Measurements from ENCODE around the gene MICAL2. TPM values are rescaled to one million over a fixed set of nuclear protein-coding genes. Genes with fewer than 3 reads are reported as not detected.

MICAL2 gene
- total RNA-seq, 2 donors from 2014 or later, result 60.8 to 124 TPM

DNA sequence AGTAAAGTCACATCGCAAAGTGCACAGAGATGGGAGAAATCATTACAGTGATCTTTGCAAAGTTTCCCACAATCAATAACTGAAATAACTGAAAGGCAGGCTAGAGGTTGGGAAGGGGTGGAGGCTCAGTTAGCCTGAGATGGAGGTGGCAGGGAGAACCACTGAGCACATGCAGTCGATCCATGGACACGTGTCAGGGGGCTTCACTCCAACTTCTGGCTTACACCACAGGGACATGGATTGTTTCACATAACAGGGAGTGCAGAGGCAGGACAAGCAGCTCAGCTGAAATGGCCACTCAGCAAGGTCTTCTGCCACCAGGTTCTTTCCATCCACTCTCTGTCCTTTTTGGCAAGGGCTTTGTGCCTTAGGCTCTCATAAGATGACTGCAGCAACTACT lies 35.1 kb upstream of the MICAL2 start:
- no peak overlapping the region for H3K27ac Mint-ChIP-seq
- DNase-seq (ENCODE audit: low spot score in 2 of 2) (no peak), ATAC-seq (no peak)
- peaks cover 0 to 5% of the 10 kb centered on the region in 2 donors for H3K9me3 Mint-ChIP-seq
- H3K36me3 Mint-ChIP-seq, result no peaks in the 10 kb centered on the region

DNA sequence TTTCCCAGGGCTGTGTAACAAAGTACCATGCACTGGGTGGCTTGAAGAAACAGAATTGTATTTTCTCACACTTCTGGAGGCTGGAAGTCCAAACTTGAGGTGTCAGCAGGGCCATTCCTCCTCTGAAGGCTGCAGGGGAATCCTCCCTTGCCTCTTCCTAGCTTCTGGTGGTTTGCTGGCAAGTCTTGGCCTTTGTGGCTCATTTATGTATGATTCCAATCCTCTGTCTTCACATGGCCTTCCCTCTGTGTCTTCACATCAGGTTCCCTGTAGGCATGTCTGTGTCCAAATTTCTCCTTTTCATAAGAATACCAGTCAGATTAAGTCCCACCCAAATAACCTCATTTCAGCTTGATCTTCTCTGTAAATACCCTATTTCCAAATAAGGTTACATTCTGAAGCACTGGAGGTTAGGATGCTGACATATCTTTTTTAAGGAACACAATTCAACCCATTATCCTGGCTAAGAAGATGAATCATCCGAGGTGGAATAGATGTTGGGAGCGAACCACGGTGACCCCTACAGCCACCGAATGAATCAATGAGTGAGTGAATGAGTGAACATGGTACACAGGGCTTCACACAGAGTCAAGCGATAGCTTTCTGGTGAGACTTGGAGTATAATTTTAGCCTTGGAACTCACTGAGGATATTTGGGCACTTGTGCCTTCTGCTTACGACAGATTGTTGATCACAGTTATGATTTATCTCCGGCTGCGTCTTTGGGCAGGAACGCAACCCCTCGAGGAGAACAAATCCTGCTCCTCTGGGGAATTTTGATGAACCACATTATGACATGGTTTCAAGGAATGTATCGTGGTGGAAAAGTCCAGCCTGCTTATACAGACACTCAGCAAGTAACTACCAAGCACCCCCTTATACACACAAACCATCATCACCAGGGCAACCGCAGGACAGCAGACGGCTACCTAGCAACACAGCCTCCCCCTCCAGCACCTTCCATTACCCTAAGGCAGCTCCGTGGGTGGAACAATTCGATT lies 34.3 kb upstream of the MICAL2 start:
- Mint-ChIP-seq H3K36me3 (no peaks in the 10 kb centered on the region), H3K27ac (no peak overlapping the region), H3K9me3 (peaks cover 0 to 5% of the 10 kb centered on the region in 2 donors)
- ATAC-seq (no peak), DNase-seq (ENCODE audit: low spot score in 2 of 2) (no peak)

DNA sequence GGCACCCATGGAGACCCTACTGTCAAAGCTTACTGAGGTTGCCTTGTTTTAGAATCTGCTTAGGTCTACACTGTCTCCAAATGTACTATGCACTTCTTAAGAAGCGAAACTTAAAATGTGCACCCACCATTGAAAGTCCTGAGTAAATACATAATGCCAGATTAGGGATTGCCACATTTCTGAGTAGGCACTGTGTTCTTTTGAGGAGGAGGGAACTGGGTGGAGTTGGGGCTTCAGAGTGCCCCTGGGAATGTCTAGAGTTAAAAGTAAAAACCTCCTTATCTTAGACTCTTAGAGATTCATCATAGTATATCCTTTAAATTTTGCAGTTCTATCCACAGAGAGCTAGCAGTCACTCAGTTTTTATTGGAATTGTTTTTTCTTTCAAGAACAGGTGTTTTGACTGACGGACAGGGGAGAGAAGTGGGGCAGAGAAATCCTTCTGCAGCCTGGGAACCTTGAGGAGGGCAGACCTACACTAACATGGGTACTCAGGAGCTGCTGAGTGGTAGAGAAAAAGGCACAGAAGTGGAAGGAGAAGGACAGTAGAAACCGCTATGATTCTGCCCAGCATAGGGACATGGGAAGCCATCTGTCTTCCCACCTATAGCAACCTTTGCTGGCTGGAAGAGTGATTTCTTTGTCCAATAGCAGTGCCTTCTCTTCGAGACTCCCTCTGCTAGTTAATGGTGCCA lies 33.4 kb upstream of the MICAL2 start:
- no peak overlapping the region for H3K27ac Mint-ChIP-seq
- no peaks in the 10 kb centered on the region for H3K36me3 Mint-ChIP-seq
- DNase-seq (ENCODE audit: low spot score in 2 of 2) (no peak), ATAC-seq (no peak)
- peaks cover 0 to 5% of the 10 kb centered on the region in 2 donors for H3K9me3 Mint-ChIP-seq

DNA sequence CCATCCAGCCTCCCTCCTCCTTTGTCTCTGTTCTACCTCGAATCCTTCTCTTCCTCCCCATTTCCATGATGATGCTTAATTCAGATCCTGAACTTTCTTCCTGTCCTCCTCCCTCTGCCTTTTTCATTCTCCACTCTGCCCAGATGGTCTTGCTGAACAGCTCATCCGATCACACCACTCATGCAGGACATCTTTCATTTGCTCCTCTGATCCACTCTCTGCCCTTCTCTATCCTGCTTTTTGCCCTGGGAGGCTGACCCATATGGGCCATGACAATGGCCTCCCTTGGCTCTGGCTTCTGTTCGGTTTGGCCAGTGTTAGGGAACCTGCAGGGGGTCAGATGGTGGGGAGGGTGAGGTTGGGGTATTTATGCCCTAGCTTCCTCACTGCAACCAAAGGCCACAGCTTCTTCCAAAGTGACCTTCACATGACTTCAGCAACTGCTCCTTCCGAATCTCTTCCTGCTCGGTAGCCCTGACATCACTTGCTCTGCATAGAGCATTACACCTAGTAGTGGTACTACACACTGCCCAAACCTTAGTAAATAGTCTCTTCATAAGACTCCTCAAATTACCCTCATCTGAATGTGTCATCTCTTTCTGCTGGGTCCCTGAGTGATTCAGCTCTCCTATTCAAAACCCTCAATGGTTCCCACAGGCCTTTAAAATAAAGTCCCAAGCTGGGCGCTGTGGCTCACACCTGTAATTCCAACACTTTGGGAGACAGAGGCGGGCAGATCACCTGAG lies 32.7 kb upstream of the MICAL2 start:
- Mint-ChIP-seq H3K27ac (no peak overlapping the region), H3K9me3 (peaks cover 0 to 5% of the 10 kb centered on the region in 2 donors), H3K36me3 (no peaks in the 10 kb centered on the region)
- DNase-seq (ENCODE audit: low spot score in 2 of 2) (no peak), ATAC-seq (no peak)

DNA sequence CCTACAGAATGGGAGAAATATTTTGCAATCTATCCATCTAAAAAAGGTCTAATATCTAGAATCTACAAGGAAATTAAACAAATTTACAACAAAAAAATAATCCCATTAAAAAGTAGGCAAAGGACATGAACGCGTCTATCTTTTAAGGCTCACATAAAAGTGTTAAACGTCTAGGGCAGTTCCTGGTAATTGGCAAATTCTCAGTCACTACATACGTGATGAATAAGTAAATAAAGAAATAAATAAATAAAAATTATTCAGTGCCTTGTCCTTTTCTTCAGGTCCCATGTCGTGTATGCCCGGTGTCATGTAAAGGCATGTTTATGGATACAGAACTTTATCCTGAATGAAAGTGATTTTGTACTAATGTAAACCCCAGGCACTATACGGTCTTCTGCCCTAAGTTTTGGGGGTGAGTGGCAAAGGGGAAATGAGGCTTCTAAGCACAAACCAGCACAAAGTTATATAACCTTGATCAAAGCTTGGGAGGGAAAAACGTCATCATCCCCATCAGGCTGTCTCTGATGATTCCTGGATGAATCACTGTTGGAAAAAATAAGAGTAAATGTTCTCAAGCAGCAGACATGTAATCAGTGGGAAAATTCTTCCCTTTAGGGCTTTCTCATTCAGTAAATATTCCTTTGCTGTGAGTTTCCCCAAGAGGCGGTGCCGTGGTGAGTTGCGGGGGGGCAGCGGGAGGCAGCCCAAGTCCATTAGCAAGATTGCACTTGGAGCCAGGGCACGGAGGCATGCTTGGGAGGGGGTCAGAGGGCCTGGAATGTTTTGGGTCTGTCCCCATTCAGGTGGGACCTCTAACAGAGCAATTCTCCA lies 30.4 kb upstream of the MICAL2 start:
- no peak for DNase-seq (ENCODE audit: low spot score in 2 of 2)
- Mint-ChIP-seq H3K9me3 (peaks cover 0 to 6% of the 10 kb centered on the region in 2 donors), H3K36me3 (peaks cover 0 to 6% of the 10 kb centered on the region in 2 donors)

DNA sequence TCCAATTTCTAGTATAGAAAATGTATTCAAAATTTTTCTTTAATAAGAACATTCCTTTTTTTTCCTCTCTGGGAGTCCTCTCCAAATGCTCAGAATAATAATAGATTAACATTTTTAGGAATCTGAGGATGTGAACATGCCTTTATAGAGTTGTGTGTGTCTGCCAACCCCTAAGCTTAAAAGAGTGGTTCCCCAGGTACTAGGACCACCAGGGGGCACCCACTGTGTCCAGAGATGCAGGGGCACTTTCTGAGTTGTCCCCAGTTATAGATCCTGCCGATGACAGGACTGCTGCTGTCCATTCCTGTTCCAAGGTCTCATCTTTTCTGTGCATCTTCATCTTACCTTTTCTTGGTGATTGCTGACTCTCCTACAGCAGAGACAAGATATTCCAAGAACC lies 27.0 kb upstream of the MICAL2 start:
- Mint-ChIP-seq H3K27ac (no peak overlapping the region), H3K9me3 (peaks cover 0 to 3% of the 10 kb centered on the region in 2 donors), H3K36me3 (peaks cover 0 to 6% of the 10 kb centered on the region in 2 donors)
- no peak for DNase-seq (ENCODE audit: low spot score in 2 of 2)
- ATAC-seq, result no peak

More for the DNA sequence above, 30.4 kb upstream of the MICAL2 start:
- no peak overlapping the region for H3K27ac Mint-ChIP-seq
- ATAC-seq, result no peak

DNA sequence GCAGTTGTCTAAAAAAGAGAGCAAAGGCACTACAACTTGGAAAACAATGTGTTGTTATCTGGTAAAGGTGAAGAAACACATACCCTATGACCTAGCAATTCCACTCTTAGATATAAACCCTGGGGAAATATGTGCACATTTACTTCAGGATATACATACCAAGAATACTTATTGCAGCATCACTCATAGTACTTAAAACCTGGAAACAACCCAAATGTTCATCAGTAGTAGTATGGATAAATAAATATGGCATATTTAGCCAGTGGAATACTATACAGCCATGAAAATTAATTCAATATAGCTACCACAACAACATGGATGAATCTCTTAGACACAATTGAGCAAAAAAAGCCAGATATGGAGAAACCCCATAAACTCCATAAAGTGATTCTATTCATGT lies 26.1 kb upstream of the MICAL2 start:
- no peak for DNase-seq (ENCODE audit: low spot score in 2 of 2)
- Mint-ChIP-seq H3K27ac (no peak overlapping the region), H3K36me3 (peaks cover 0 to 6% of the 10 kb centered on the region in 2 donors), H3K9me3 (peaks cover 0 to 3% of the 10 kb centered on the region in 2 donors)
- ATAC-seq, result no peak

DNA sequence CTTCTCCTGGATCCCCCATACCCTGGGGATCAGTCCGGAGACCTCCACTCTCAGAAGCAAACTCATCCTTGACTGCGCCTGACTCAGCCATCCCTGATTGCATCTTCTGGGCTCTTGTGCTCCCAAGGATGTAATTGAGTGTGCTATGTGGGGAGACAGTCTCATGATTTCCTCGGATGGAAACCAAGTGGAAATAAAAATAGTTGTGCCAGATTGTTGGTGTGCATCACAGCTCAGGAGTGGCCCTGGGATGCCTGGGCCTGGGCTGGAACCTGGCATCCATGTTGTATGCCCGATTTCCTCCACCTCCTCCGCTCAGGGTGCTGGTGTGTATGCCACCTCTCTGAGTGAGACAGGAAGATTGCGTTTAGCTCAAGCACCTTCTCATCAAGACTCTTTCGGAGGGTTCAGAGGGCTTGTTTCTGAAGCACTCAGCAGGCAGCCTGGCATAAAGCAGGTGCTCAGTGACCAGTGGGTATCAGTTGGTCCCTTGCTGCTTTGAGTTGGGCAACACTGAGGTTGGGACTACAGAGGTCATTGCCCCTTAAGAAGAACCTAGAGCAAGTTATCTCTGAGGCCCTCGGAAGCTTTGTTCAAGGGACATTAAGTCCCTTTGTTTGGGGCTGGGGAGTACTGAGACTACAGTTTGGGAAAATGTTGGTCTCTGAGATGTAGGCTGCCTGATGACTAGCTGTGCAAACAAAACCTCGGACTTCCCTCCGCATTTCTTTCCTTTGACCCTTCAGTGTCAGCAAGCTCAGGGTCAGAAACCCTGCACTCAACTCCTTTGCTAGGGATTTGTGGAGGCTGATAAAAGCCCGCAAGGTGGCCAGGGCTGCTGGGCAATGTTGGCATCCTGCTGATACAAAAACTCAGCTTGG lies 24.8 kb upstream of the MICAL2 start:
- no peak overlapping the region for H3K27ac Mint-ChIP-seq
- no peak for DNase-seq (ENCODE audit: low spot score in 2 of 2)
- peaks cover 0 to 3% of the 10 kb centered on the region in 2 donors for H3K9me3 Mint-ChIP-seq
- peaks cover 0 to 6% of the 10 kb centered on the region in 2 donors for H3K36me3 Mint-ChIP-seq
- no peak for ATAC-seq

DNA sequence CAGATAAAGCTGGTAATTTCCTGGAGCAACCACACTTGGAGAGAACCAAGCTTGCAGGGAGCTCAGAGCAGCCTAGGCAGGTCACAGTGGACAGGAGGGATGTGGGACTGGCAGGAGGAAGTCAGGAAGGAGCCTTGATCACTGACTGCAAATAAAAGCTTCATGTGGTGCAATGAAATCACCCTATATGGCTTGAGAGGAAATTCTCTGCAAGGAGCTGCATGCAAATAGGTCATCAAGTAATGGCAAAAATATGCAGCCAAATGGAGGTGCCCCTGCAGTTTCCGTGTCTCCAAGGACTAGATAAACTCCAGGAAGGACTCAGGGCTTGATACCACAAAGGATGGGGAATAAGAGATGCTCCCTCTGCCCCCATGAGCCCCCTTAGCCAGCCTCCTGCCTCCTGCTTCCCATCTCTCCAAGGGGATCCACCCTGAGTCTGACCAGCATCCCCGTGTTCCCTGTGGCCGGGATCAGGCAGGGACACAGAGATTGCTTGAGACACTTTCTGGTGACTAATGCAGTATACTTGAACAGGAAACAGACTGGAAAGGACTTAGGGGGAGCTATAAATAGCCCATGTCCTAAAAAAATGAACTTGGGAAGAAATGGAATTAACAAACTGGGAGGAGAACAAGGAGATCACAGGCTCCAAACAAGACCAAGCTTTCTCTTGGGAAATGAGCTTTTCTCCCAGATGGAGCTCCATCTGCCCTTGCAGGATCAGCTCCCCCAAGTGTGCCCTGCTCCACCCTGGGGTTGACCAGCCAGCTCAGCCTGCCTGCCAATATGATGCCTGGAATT lies 23.9 kb upstream of the MICAL2 start:
- Mint-ChIP-seq H3K27ac (peak overlapping the region; percentile 39 to 59), H3K9me3 (peaks cover 0 to 3% of the 10 kb centered on the region in 2 donors), H3K36me3 (peaks cover 0 to 6% of the 10 kb centered on the region in 2 donors)
- ATAC-seq (no peak), DNase-seq (ENCODE audit: low spot score in 2 of 2) (no peak)

DNA sequence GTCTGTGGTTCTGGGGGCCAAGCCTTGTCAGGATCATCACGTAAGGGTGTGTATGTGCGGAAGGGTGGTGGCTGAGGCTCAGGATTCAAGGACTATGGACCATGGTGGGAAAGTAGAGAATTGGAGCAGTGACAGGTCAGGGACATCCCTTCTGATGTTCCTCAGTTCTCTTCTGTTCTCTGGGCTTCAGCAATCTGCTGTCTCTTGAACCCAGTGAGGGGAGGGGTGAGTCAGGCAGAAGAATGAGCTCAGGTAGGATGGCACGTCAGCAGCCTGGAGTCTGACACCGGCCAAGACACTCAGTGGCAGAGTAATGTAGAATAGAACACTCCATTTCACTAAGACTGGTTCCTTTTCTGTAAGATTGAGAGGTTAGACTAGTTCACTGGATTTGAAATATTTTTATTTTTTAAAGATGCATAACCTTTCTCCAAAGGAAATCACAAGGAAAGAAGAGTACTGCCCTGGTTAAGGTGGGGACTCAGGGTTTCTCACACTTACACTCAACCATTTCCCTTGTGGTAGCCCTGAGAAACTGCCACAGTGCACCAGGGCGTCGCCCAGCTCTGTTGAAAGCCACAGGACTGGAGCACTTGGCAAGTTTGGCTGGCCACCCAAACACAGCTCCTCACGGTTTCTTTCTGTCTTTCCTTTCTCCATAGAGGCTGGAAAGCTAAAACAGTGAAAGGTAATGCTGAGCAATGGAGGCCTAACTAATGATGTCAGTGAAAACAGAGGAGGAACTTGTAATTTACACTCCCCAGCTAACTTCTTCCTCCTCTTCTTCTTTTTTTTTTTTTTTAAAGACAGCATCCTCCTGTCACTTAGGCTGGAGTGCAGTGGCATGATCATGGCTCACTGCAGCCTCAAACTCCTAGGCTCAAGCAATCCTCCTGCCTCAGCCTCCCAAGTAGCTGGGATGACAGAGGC lies 23.1 kb upstream of the MICAL2 start:
- peaks cover 0 to 6% of the 10 kb centered on the region in 2 donors for H3K36me3 Mint-ChIP-seq
- H3K9me3 Mint-ChIP-seq, result peaks cover 0 to 3% of the 10 kb centered on the region in 2 donors
- ATAC-seq, result peak; percentile 84 to 89
- DNase-seq (ENCODE audit: low spot score in 2 of 2), result peak in 1 of 2 donors; percentile 26
- H3K27ac Mint-ChIP-seq, result peak overlapping the region; percentile 39 to 59

DNA sequence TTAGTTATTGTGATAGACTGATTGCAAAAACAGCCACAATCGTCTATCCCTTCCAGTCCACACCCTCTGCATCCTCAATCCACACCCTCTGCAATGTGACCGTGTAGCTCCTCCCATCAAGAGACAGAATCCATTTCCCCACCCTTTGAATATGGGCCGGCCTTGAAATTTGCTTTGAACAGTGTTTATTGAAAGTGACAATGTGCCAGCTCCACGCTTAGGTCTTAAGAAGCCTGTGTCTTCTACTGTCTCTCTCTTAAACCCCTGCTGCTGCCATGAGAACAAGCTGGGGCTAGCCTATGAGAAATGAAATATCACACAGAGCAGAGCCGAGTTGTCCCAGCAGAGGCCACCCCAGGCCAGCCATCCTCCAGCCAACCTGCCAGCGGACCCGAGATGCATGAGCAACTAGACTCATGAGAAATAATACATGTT lies 22.3 kb upstream of the MICAL2 start:
- peak overlapping the region; percentile 16 to 59 for H3K27ac Mint-ChIP-seq
- H3K36me3 Mint-ChIP-seq, result peaks cover 0 to 6% of the 10 kb centered on the region in 2 donors
- ATAC-seq (no peak), DNase-seq (ENCODE audit: low spot score in 2 of 2) (no peak)
- peaks cover 0 to 3% of the 10 kb centered on the region in 2 donors for H3K9me3 Mint-ChIP-seq

DNA sequence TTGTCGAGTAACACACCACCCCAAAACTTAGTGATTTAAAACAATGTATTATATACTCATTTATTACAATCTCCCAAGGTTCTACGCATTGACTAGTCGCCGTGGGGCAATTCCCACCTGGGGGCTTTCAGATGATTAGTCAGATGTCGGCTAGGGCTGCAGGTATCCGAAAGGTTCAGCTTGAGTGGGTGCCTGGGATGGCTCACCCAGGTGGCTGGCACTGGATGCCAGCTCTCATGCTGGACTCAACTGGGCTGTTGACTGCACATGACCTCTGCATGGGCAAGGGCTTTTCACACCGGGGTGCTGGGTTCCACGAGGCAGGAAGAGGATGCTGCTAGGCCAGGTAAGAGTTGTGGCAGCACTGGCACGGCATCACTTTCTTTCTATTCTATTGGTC lies 21.9 kb upstream of the MICAL2 start:
- Mint-ChIP-seq H3K36me3 (peaks cover 0 to 6% of the 10 kb centered on the region in 2 donors), H3K9me3 (peaks cover 0 to 3% of the 10 kb centered on the region in 2 donors), H3K27ac (no peak overlapping the region)
- DNase-seq (ENCODE audit: low spot score in 2 of 2) (no peak), ATAC-seq (no peak)

DNA sequence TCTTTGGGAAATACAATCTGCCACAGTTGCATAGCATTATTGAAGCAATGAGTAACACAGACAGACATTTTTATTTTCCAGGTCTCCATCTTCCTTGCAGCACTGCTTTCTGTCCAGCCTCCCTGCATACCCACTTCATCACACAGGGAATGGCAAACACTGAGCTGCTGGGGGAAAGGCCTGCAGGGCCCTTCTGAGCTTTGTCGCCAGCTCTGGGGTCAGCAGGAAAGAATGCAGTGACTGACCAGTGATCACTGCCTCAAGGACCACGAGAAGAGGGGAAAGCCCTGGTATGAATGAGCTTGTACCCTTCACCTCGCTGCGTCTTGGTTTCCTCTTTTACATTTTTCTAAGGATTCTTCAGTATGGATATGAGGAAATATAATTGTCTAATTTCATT lies 21.3 kb upstream of the MICAL2 start:
- no peak for ATAC-seq
- no peak for DNase-seq (ENCODE audit: low spot score in 2 of 2)
- Mint-ChIP-seq H3K9me3 (peaks cover 0 to 3% of the 10 kb centered on the region in 2 donors), H3K36me3 (peaks cover 0 to 6% of the 10 kb centered on the region in 2 donors), H3K27ac (peak overlapping the region in 1 of 2 donors; percentile 64)
